Cerebellar nuclear complex (tissue), 1 donor: ENCODE data around the gene CCDC174.
"Not testable (repeated sequence)": the region's sequence is repeated elsewhere in the genome, so short reads cannot be mapped to it uniquely, and the experiment has no call there.

Experiments
- DNase-seq, 2 experiments: peaks; one replicate each; lab custom pipeline; 2025; lab: John Stamatoyannopoulos, UW

CCDC174 gene

GRCh38 chr3:14651440-14652251 lies at the start of gene CCDC174:
Gene CCDC174 (plus strand): TSS chr3:14651762. CDS start chr3:14651837, 75 bp downstream.
- peak; percentile 83 to 94 for DNase-seq

DNA sequence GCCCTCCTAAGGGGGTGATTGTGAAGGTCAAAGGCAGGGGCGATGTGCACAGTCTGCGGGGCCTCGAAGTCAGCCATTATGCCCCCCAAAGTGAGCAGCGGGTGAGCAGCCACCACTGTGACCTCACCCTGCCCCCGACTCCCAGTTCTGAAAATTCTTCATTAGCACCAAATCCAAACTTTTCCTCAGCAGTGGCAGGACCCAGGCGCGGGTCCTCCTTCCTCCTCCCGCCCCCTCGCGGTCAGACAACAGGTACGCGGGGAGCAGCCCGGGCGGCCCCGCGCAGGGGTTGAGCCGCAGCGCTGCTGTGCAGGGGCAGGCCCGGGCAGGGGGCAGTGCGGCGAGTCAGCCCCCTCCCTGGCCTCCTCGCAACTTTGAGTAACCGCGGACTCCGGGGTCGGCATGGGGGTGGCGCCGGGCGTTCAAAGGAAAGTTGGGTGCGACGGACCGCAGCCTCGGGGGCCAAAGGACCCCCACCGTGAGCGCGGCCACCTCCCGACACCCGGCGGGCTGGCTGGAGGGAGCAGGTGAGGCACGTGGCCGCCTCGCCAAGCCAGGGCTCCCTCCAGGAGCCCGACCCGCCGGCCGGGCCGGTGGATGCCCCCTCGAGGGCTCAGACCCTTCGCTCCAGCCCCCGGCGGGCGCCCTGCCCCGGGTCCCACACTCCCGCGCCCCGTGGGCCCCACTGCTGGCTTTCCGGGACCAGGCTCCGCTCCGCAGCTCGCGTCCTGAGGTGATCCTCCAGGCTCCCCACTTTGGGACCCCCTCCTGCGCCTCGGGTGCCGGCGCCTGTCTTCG lies 49.4 kb upstream of the CCDC174 start:
- no peak for DNase-seq

GRCh38 chr3:14602804-14603644 lies 48.5 kb upstream of the CCDC174 start:
- DNase-seq = no peak

- DNase-seq = no peak
Observed at GRCh38 chr3:14605067-14605466, 46.5 kb upstream of the CCDC174 start.

DNA sequence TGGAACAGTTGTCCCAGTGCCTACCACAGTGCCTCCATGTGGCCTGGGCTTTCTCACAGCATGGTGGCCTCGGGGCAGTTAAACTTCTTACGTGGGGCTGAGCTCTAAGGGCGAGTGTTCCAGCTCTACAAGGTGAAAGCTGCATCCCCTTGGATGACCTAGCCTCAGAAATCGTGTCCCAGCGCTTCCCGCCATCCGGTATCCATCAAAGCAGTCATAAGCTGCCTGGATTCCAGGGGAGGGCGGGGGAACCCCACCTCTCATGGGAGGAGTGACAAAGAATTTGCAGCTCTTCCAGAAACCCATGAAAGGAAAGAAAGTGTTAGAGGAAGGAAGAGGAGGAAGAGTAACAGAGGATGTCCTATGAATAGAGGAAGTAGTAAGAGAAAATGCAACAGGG lies 45.8 kb upstream of the CCDC174 start:
- no peak for DNase-seq

GRCh38 chr3:14606669-14607339 lies 44.8 kb upstream of the CCDC174 start:
- no peak for DNase-seq

DNA sequence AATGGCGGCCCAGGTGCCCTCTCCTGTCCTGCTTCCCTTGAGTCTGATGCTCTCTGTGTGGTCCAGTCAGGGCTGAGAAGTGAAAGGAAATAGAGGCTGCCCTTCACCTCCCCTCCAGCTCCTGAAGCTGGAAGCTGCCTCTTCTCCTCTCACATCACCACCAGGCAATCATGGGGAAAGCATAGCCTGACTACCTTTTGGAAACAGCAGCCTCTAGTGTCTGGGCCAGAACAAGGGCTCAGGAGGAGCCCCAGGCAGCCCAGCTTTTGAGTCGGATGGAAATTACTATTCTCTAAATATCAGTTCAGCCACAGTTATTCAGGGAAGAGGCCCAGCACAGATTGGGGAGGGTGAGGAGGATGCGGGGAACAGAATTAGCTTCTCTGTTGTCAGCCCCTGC lies 43.3 kb upstream of the CCDC174 start:
- no peak for DNase-seq

GRCh38 chr3:14609058-14609457 lies 42.5 kb upstream of the CCDC174 start:
- not testable (repeated sequence) for DNase-seq

- DNase-seq = no peak
Observed at GRCh38 chr3:14609506-14609905, 42.1 kb upstream of the CCDC174 start.

DNA sequence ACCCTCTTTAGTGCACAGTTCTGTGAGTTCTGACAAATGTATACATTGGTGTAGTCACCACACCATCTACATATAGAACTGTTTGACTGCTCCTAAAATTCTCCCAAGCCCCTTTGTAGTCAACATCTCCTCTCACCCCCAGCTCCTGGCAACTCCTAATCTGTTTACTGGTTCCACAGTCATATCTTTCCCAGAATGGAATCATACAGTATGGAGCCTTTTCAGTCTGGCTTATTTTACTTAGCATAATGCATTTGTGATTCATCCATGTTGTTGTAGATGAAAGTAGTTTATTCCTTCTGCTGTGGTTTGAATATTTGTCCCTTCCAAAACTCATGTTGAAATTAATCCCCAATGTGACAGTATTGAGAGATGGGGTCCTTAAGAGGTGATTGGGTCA lies 41.6 kb upstream of the CCDC174 start:
- no peak for DNase-seq

DNA sequence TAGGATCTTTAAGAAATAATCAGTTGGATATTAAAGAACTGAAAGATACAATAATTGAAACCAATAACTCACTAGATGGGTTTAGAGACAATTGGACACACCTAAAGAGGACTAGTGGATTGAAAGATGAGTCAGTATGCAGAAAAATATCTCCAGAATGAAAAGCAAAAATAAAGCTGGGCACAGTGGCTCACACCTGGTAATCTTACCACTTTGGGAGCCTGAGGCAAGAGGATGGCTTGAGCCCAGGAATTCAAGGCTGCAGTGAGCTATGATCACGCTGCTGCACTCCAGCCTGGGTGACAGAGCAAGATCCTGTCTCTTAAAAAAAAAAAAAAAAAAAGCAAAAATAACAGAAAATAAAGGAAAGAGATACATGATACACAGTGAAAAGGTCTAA lies 37.4 kb upstream of the CCDC174 start:
- no peak for DNase-seq

- DNase-seq = no peak
Observed at GRCh38 chr3:14614862-14615261, 36.7 kb upstream of the CCDC174 start.

DNA sequence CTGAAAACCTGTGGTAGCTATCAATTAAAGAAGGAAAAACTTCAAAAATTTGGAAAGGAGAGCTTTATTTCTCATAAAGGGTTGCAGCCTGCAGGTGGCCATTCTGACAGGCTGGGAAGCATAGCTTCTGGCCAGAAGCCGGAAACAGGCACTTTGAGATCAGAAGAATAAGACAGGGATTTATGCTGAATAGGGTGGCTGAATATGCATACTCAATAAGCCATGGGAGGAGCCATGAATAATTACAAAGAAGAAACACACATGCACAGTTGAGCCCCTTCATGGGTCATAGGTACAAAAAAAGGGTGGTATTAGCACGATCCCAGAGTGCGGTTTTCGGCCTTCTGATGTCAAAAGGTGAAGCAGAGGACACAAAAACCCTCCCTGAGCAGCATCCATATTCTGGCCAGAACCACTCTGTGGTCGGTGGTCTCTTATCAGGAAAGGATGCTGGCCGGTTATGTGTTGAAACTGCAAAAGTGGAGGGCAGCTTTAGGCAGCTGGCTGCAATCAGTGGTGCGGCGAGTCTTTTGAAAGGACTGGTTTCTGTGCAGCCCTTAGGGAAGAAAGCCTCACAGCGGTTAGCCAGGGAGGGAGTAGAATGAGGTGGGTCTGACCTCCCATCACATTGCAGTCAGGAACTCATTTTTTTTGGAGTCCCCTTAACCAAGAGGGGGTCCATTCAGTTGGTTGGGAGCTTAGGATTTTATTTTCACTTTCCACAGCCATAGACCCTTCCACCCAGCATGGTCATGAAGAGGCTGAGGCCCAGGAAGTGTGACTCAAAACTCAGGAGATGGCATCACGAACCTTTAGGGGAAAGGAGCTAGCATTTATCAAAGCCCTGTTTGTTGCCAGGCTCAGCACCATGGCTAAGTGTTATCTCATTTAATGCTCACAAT lies 34.7 kb upstream of the CCDC174 start:
- DNase-seq = no peak

GRCh38 chr3:14617508-14618023 lies 34.0 kb upstream of the CCDC174 start:
- no peak for DNase-seq

DNA sequence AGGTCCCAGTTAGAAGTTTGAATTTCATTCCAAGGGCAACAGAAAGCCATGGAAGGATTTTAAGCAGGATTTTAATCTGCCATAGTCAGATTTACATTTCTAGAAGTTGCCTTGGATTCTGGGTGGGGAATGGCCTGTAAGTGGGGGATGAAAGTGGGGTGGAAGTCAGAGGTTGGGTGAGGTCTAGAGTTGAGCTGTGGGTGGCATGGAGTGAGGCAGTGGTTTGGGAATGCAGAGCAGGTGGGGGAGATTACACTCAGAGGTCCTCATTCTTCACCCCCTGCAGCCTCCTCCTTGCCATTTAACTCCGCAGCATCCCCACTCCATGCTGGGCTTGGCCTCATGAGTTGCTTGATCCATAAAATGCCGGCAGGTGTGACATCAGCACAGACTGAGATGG lies 32.0 kb upstream of the CCDC174 start:
- DNase-seq = no peak

- no peak for DNase-seq
Observed at GRCh38 chr3:14620512-14620911, 31.1 kb upstream of the CCDC174 start.

- DNase-seq = no peak
Observed at GRCh38 chr3:14621093-14621492, 30.5 kb upstream of the CCDC174 start.

DNA sequence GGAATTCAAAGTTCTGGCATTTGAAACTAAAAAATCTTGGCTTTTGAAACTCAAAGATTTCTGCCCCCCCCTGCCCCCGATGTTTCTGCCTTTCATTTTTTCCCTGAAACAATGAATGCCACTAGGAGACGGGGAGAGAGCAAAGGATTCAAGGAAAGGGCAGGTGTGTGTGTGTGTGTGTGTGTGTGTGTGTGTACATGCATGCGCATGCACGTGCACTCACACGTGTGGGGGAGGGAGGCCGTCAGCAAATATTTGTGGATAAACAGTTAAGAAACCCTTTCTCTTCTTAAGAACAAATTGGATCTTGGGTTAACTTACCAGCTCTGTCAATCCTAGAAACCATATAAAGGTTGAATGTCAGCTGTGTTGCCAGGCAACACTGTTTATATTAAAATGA lies 29.2 kb upstream of the CCDC174 start:
- no peak for DNase-seq

DNA sequence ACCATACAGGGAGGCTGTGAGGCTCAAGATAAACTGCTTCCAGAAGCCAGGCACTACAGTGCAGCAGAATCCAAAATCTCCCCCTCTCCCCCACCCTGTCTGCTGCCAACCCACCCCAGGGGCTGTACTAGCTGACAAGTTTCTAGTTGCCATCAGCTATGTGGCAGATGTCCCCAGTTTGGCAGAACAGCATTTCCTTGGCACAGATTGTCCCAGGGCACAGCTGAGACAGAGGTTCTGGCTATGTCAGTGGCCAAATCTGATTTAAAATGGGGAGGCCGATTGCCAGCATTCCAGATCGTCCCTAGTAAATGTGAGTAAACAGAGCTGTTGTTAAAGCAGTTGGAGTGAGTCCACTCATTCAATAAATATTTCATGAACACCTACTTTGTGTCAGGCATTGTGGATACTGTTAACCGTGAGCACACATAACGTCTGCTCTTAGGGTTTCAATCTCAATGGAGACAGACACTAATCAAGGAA lies 28.0 kb upstream of the CCDC174 start:
- no peak for DNase-seq

- no peak for DNase-seq
Observed at GRCh38 chr3:14624498-14624897, 27.1 kb upstream of the CCDC174 start.
